ENCODE data around the gene SERTAD2. TPM values are rescaled to one million over a fixed set of nuclear protein-coding genes. Genes with fewer than 3 reads are reported as not detected.

SERTAD2 gene
- total RNA-seq, 1 experiment from 2014 or later = 73.8 TPM

GRCh38 chr2:64626146-64626809 lies 27.4 kb downstream of the SERTAD2 start:
- Histone ChIP-seq H3K9me3 (ENCODE audit: low read length) (no peaks in the 10 kb centered on the region), H3K27me3 (ENCODE audit: low read length) (no peaks in the 10 kb centered on the region), H3K9me2 (replicated peaks; ENCODE audit: insufficient read depth, low read length) (no peaks in the 10 kb centered on the region), H3K4me2 (ENCODE audit: low read depth, low read length, poor library complexity, severe bottlenecking) (no peak overlapping the region), H4K20me1 (ENCODE audit: insufficient read depth, low read depth, low read length) (peaks cover 23% of the 10 kb centered on the region), H3K79me2 (ENCODE audit: low read length) (no peaks in the 10 kb centered on the region), H3K27ac (ENCODE audit: low read length) (no peak overlapping the region), H3K4me3 (ENCODE audit: low read length) (no peak overlapping the region), H2AFZ (ENCODE audit: low read length) (no peak overlapping the region), H3K4me1 (ENCODE audit: low read length) (no peaks in the 10 kb centered on the region), H3K36me3 (ENCODE audit: insufficient read depth, low read length) (peaks cover 6% of the 10 kb centered on the region; the same call in 1 of the 2 replicates), H3K9ac (ENCODE audit: low read length) (no peak overlapping the region)
- no peak for DNase-seq

- Histone ChIP-seq H3K36me3 (ENCODE audit: insufficient read depth, low read length) (no peaks in the 10 kb centered on the region), H3K27me3 (ENCODE audit: low read length) (no peaks in the 10 kb centered on the region), H3K9me3 (ENCODE audit: low read length) (no peaks in the 10 kb centered on the region), H3K4me2 (ENCODE audit: low read depth, low read length, poor library complexity, severe bottlenecking) (no peak overlapping the region), H3K27ac (ENCODE audit: low read length) (no peak overlapping the region), H3K9ac (ENCODE audit: low read length) (no peak overlapping the region), H4K20me1 (ENCODE audit: insufficient read depth, low read depth, low read length) (peaks cover 16% of the 10 kb centered on the region), H2AFZ (ENCODE audit: low read length) (no peak overlapping the region), H3K9me2 (replicated peaks; ENCODE audit: insufficient read depth, low read length) (no peaks in the 10 kb centered on the region), H3K79me2 (ENCODE audit: low read length) (no peaks in the 10 kb centered on the region), H3K4me3 (ENCODE audit: low read length) (no peak overlapping the region), H3K4me1 (ENCODE audit: low read length) (no peaks in the 10 kb centered on the region)
- peak; percentile 77 for DNase-seq
Measured at GRCh38 chr2:64625299-64626145, 28.2 kb downstream of the SERTAD2 start.

- Histone ChIP-seq H3K4me1 (ENCODE audit: low read length) (no peaks in the 10 kb centered on the region), H3K4me3 (ENCODE audit: low read length) (no peak overlapping the region), H4K20me1 (ENCODE audit: insufficient read depth, low read depth, low read length) (peaks cover 10% of the 10 kb centered on the region), H3K27ac (ENCODE audit: low read length) (no peak overlapping the region), H2AFZ (ENCODE audit: low read length) (no peak overlapping the region), H3K9ac (ENCODE audit: low read length) (no peak overlapping the region), H3K79me2 (ENCODE audit: low read length) (no peaks in the 10 kb centered on the region), H3K4me2 (ENCODE audit: low read depth, low read length, poor library complexity, severe bottlenecking) (no peak overlapping the region), H3K9me3 (ENCODE audit: low read length) (no peaks in the 10 kb centered on the region), H3K9me2 (replicated peaks; ENCODE audit: insufficient read depth, low read length) (no peaks in the 10 kb centered on the region), H3K27me3 (ENCODE audit: low read length) (no peaks in the 10 kb centered on the region), H3K36me3 (ENCODE audit: insufficient read depth, low read length) (no peaks in the 10 kb centered on the region)
- DNase-seq = no peak
Measured at GRCh38 chr2:64624862-64625261, 28.9 kb downstream of the SERTAD2 start.

GRCh38 chr2:64624108-64624610 lies 29.6 kb downstream of the SERTAD2 start:
- H3K27ac ChIP-seq (ENCODE audit: low read length) = no peak overlapping the region
- DNase-seq = no peak
- no peak overlapping the region for H3K4me3 ChIP-seq (ENCODE audit: low read length)
- H3K36me3 ChIP-seq (ENCODE audit: insufficient read depth, low read length) = no peaks in the 10 kb centered on the region
- no peaks in the 10 kb centered on the region for H3K9me2 ChIP-seq (replicated peaks; ENCODE audit: insufficient read depth, low read length)
- peaks cover 4% of the 10 kb centered on the region for H4K20me1 ChIP-seq (ENCODE audit: insufficient read depth, low read depth, low read length)
- no peak overlapping the region for H3K9ac ChIP-seq (ENCODE audit: low read length)
- no peaks in the 10 kb centered on the region for H3K9me3 ChIP-seq (ENCODE audit: low read length)
- H2AFZ ChIP-seq (ENCODE audit: low read length) = no peak overlapping the region
- H3K79me2 ChIP-seq (ENCODE audit: low read length) = no peaks in the 10 kb centered on the region
- no peak overlapping the region for H3K4me2 ChIP-seq (ENCODE audit: low read depth, low read length, poor library complexity, severe bottlenecking)
- no peaks in the 10 kb centered on the region for H3K27me3 ChIP-seq (ENCODE audit: low read length)
- no peaks in the 10 kb centered on the region for H3K4me1 ChIP-seq (ENCODE audit: low read length)

GRCh38 chr2:64623242-64623850 lies 30.4 kb downstream of the SERTAD2 start:
- DNase-seq = no peak
- Histone ChIP-seq H4K20me1 (ENCODE audit: insufficient read depth, low read depth, low read length) (no peaks in the 10 kb centered on the region), H3K4me1 (ENCODE audit: low read length) (no peaks in the 10 kb centered on the region), H3K4me2 (ENCODE audit: low read depth, low read length, poor library complexity, severe bottlenecking) (no peak overlapping the region), H3K9me3 (ENCODE audit: low read length) (no peaks in the 10 kb centered on the region), H3K9me2 (replicated peaks; ENCODE audit: insufficient read depth, low read length) (no peaks in the 10 kb centered on the region), H3K36me3 (ENCODE audit: insufficient read depth, low read length) (no peaks in the 10 kb centered on the region), H3K27me3 (ENCODE audit: low read length) (no peaks in the 10 kb centered on the region), H3K4me3 (ENCODE audit: low read length) (no peak overlapping the region), H3K79me2 (ENCODE audit: low read length) (no peaks in the 10 kb centered on the region), H3K27ac (ENCODE audit: low read length) (no peak overlapping the region), H2AFZ (ENCODE audit: low read length) (no peak overlapping the region), H3K9ac (ENCODE audit: low read length) (no peak overlapping the region)

GRCh38 chr2:64622443-64623241 lies 31.1 kb downstream of the SERTAD2 start:
- H3K79me2 ChIP-seq (ENCODE audit: low read length) = no peaks in the 10 kb centered on the region
- no peaks in the 10 kb centered on the region for H3K36me3 ChIP-seq (ENCODE audit: insufficient read depth, low read length)
- DNase-seq = no peak
- no peaks in the 10 kb centered on the region for H3K9me2 ChIP-seq (replicated peaks; ENCODE audit: insufficient read depth, low read length)
- no peak overlapping the region for H3K9ac ChIP-seq (ENCODE audit: low read length)
- no peak overlapping the region for H3K27ac ChIP-seq (ENCODE audit: low read length)
- H4K20me1 ChIP-seq (ENCODE audit: insufficient read depth, low read depth, low read length) = no peaks in the 10 kb centered on the region
- no peaks in the 10 kb centered on the region for H3K27me3 ChIP-seq (ENCODE audit: low read length)
- H3K4me3 ChIP-seq (ENCODE audit: low read length) = no peak overlapping the region
- no peaks in the 10 kb centered on the region for H3K9me3 ChIP-seq (ENCODE audit: low read length)
- no peak overlapping the region for H2AFZ ChIP-seq (ENCODE audit: low read length)
- H3K4me1 ChIP-seq (ENCODE audit: low read length) = no peaks in the 10 kb centered on the region
- H3K4me2 ChIP-seq (ENCODE audit: low read depth, low read length, poor library complexity, severe bottlenecking) = no peak overlapping the region

- no peaks in the 10 kb centered on the region for H3K9me2 ChIP-seq (replicated peaks; ENCODE audit: insufficient read depth, low read length)
- H3K4me2 ChIP-seq (ENCODE audit: low read depth, low read length, poor library complexity, severe bottlenecking) = no peak overlapping the region
- no peaks in the 10 kb centered on the region for H3K9me3 ChIP-seq (ENCODE audit: low read length)
- H3K27ac ChIP-seq (ENCODE audit: low read length) = no peak overlapping the region
- H4K20me1 ChIP-seq (ENCODE audit: insufficient read depth, low read depth, low read length) = no peaks in the 10 kb centered on the region
- DNase-seq = no peak
- H3K4me3 ChIP-seq (ENCODE audit: low read length) = no peak overlapping the region
- no peaks in the 10 kb centered on the region for H3K36me3 ChIP-seq (ENCODE audit: insufficient read depth, low read length)
- H3K27me3 ChIP-seq (ENCODE audit: low read length) = no peaks in the 10 kb centered on the region
- no peaks in the 10 kb centered on the region for H3K79me2 ChIP-seq (ENCODE audit: low read length)
- no peaks in the 10 kb centered on the region for H3K4me1 ChIP-seq (ENCODE audit: low read length)
- no peak overlapping the region for H3K9ac ChIP-seq (ENCODE audit: low read length)
- H2AFZ ChIP-seq (ENCODE audit: low read length) = no peak overlapping the region
Measured at GRCh38 chr2:64620661-64621060, 33.1 kb downstream of the SERTAD2 start.

Measured in Karpas-422 (cell line).